Amniotic epithelial cell (primary cell): ENCODE measurements around the gene RAB6D.
"Not testable (repeated sequence)": the region's sequence is repeated elsewhere in the genome, so short reads cannot be mapped to it uniquely, and the experiment has no call there.

Source experiments
- DNase-seq: peaks from one replicate; pipeline ENCODE4 v3.0.0-alpha.2; 2010; ENCODE audit warnings: low read depth

Gene RAB6D

DNA sequence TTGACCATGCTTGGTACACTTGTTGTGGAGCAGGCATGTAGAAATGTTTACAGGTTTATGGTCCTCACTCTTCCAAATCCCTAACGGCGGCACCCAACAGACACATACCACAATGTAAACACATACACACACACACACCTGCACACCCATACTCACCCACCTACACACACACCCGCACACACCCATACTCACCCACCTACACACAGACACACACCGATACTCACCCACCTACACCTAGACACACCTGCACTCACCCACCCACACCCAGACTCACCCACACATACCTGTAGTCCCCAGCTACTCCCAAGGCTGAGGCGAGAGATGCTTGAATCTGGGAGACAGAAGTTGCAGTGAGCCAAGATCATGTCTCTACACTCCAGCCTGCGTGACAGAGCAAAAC, 1.5 kb upstream of the RAB6D start:
- DNase-seq, result no peak

GRCh38 chr2:131363213-131363612, 755 bp downstream of the RAB6D start:
- peak; percentile 1 for DNase-seq

GRCh38 chr2:131361773-131362172, 2.2 kb downstream of the RAB6D start:
- DNase-seq, result not testable (repeated sequence)

DNA sequence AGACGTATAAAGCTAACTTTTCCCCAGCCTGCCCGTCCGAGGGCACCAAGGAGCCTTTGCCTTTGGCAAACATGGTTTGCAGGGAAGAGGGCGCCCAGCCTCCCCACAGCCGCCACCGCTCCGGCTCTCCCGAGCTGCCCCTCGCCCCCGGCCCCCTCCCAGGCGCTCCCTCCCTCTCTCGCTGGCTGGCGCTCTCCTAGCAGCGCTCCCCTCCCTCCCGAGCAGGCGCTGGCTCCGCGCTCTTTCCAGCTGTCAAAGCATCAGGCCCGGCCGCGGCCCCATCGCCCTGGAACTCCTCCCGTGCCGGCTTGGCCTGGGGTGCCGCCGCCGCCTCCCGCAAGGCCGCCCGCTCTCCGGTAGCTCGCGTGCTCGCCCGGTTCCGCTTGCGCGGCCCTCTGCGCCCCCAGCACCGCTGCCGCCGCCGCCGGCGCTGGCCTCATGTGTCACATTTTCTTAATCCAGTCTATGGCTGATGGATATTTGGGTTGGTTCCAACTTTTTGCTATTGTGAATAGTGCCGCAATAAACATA, 10.7 kb downstream of the RAB6D start:
- not testable (repeated sequence) for DNase-seq

GRCh38 chr2:131349021-131349420, 14.9 kb downstream of the RAB6D start:
- no peak for DNase-seq

- not testable (repeated sequence) for DNase-seq
These were observed 16.9 kb downstream of the RAB6D start for GRCh38 chr2:131347035-131347434.

DNA sequence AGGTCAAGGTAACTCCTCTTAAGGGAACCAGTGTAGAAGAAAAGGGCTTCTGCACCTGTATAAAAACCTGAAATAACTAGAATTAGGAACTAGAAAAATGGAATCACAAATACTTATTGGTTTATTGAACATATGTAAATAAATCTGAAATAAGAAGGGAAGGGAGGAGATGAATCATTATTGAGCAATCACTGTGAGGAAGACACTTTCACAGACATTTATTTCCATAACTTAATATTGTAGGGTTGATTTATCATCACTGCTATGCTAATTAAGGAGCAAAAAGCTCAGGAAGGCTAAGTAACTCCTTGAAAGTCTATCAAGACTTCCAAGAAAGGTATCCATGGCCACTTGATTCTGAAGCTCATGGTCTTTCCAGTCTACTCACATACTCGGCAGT, 24.7 kb downstream of the RAB6D start:
- DNase-seq, result not testable (repeated sequence)

- DNase-seq, result peak; percentile 2
These were observed 28.6 kb downstream of the RAB6D start for GRCh38 chr2:131335319-131335718.

DNA sequence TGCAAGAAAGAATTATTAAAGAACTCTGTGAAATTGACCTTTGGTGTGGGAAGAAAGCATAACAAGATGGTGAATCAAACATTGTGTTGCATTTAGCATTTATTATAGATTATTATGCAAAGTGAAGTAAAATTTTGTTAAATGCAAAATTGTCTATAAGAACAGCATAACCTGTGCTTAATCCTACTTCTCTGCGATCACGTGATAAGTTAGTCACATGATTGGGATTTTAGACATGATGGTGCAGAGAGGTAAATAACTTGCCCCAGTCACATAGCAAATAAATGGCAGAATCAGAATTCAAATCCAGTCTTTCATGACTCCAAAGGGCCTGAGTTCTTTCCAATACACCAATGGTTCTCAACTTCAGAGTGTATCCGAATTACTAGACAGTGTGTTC, 31.3 kb downstream of the RAB6D start:
- not testable (repeated sequence) for DNase-seq

DNA sequence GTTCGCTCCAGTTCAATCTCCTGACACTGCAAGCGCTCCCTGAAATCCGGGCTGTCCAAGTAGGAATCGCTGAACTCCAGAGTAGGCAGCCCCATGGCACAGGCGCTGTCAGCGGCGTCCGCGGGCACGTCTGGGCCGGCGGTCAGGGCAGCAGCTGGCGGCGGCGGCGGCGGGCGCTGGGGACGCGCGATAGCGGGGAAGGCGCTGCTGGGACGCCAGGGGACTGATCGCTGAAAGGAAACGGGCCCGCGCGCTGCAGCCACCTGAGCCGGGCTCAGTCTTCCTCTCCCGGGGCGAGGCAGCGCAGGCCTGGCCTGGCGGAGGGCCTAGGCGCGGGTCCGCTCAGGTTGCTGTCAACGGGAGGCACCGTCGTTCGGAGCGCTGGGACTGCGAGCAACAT, 33.0 kb downstream of the RAB6D start:
- not testable (repeated sequence) for DNase-seq

DNA sequence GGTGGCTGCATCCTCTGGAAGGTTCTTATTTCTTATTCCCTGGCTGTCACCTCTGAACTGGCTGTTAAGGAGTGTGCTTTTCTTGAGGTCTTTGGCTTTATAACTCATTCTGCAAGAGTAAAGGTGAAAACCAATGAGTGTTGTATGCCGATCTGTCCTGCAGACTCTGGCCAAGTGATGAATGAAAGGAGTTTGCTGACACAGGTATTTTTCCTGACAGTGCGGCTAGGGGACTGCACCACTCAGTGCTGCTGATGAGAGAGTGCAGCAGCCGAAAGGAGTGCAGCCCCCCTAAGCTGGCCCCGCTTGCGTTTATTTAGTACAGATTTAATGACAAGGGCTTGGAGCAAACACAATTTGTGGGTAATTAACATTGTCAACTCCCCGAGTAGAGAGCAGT, 41.8 kb downstream of the RAB6D start:
- no peak for DNase-seq

DNA sequence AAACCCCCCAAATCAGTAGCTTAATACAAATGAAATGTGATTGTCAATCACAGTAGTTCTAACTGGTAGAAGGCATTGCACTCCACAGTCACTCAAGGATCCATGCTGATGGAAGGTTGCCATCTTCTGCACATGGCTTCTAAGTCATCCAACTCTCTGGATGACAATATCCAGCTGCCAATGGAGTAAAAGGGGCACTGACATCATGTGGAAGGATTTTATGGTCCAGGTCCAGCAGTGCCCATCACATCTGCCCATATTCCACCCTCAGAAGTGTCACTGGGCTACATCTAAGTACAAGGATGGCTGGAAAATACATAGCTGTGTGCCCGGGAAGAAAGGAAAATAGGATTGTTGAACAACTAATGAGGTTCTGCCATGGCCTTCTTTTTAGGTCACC, 42.6 kb downstream of the RAB6D start:
- not testable (repeated sequence) for DNase-seq

GRCh38 chr2:131311001-131311400, 53.0 kb downstream of the RAB6D start:
- DNase-seq, result peak; percentile 0
